OCI-LY7 (cell line): ENCODE results near the gene FOXL3. TPM values are rescaled to one million over a fixed set of nuclear protein-coding genes. Genes with fewer than 3 reads are reported as not detected.

ENCODE experiments used
- BruUV-seq: library from RNA; stranded (reverse); fragments of 400-500 nt; replicated peaks from 2 replicates; lab custom pipeline; 2021; lab: Mats Ljungman, UMichigan
- CTCF ChIA-PET: fragments of 300-600 bp; sonication (Branson Sonifier 250); formaldehyde crosslinking; loops from one replicate; lab custom pipeline; 2022; ENCODE audit warnings: antibody characterized with exemption; ENCODE audit not compliant: unreplicated experiment; lab: Charles Lee
- POLR2A ChIA-PET: fragments of 300-600 bp; sonication (Branson Sonifier 250); formaldehyde crosslinking; loops from one replicate; lab custom pipeline; 2022; ENCODE audit warnings: antibody characterized with exemption; lab: Charles Lee
- DNase-seq: peaks from one replicate; pipeline ENCODE4 v3.0.0-alpha.2; 2015; ENCODE audit warnings: low spot score
- H2AFZ ChIP-seq: fragments of 200-600 bp; sonication (generic), shearing (Covaris generic); 2 replicates; pipeline ENCODE4 v1.6.1; 2014; ENCODE audit warnings: mild to moderate bottlenecking, antibody characterized with exemption, low read length, moderate library complexity
- H3K27ac ChIP-seq: fragments of 200-600 bp; sonication (generic); 2 replicates; pipeline ENCODE4 v1.5.1; 2014; ENCODE audit warnings: mixed run types, low read depth, mild to moderate bottlenecking, moderate library complexity, low read length, inconsistent platforms; ENCODE audit not compliant: poor library complexity, severe bottlenecking
- H3K36me3 ChIP-seq: fragments of 200-600 bp; sonication (generic); 2 replicates; pipeline ENCODE4 v1.6.1; 2014; ENCODE audit warnings: mild to moderate bottlenecking, antibody characterized with exemption, low read length, moderate library complexity, mixed read lengths; ENCODE audit not compliant: insufficient read depth
- H3K4me1 ChIP-seq: fragments of 200-600 bp; sonication (generic); 2 replicates; pipeline ENCODE4 v1.5.1; 2014; ENCODE audit warnings: mild to moderate bottlenecking, low read length; ENCODE audit not compliant: insufficient read depth, poor library complexity, severe bottlenecking
- H3K4me2 ChIP-seq: fragments of 200-600 bp; sonication (generic); 2 replicates; pipeline ENCODE4 v1.6.1; 2014; ENCODE audit warnings: mild to moderate bottlenecking, low read length
- H3K4me3 ChIP-seq: fragments of 200-600 bp; sonication (generic); 2 replicates; pipeline ENCODE4 v1.5.1; 2014; ENCODE audit warnings: mild to moderate bottlenecking, low read depth, low read length; ENCODE audit not compliant: poor library complexity, severe bottlenecking
- H3K79me2 ChIP-seq: fragments of 200-600 bp; sonication (generic); 2 replicates; pipeline ENCODE4 v1.6.1; 2016; ENCODE audit warnings: low read depth, mild to moderate bottlenecking, low read length, moderate library complexity, mixed read lengths; ENCODE audit not compliant: insufficient read depth
- H3K9me2 ChIP-seq: fragments of 200-600 bp; sonication (generic); 2 replicates; pipeline ENCODE4 v1.6.1; 2016; ENCODE audit warnings: mild to moderate bottlenecking, low read length, mixed read lengths; ENCODE audit not compliant: insufficient read depth
- H3K9me3 ChIP-seq: fragments of 200-600 bp; sonication (generic); 2 replicates; pipeline ENCODE4 v1.6.1; 2014; ENCODE audit warnings: mild to moderate bottlenecking, mixed run types, low read length, mixed read lengths
- H4K20me1 ChIP-seq: fragments of 200-600 bp; sonication (generic); 2 replicates; pipeline ENCODE4 v1.6.1; 2014; ENCODE audit warnings: mild to moderate bottlenecking, antibody characterized with exemption, low read length, moderate library complexity, mixed read lengths; ENCODE audit not compliant: insufficient read depth
- CTCF ChIP-seq: fragments of 200-600 bp; sonication (generic); conservative IDR thresholded peaks from 2 replicates; pipeline ENCODE4 v1.5.1; 2014; ENCODE audit warnings: mild to moderate bottlenecking, antibody characterized with exemption, low read length, moderate library complexity, mixed read lengths
- EZH2phosphoT487 ChIP-seq: fragments of 200-600 bp; sonication (generic); IDR thresholded peaks from 2 replicates; pipeline ENCODE4 v1.6.1; 2018; ENCODE audit warnings: low read depth, borderline replicate concordance, mild to moderate bottlenecking, mixed run types, antibody characterized with exemption, low read length, moderate library complexity, mixed read lengths
- intact Hi-C: fragments of 100-400 bp; cut with micrococcal nuclease; formaldehyde crosslinking; loops from one replicate; pipeline ENCODE4 v1.10.0; 2022; ENCODE audit not compliant: unreplicated experiment
- total RNA-seq, 2 experiments: library from RNA; depleted of rRNA in 1 of 2; stranded (reverse); fragments of >200 nt in 1 of 2; shearing (Covaris generic) in 1 of 2; gene quantifications; 2 replicates each; pipeline ENCODE4 v1.2.3, GENCODE V29; 2014 to 2022

FOXL3 gene
- total RNA-seq, 2 experiments from 2014 or later = not detected

GRCh38 chr7:325811-326210 is 35.8 kb downstream of the FOXL3 start:
- ChIA-PET CTCF (no interaction called here), POLR2A (no interaction called here)
- no peaks in the 10 kb centered on the region for H3K9me2 ChIP-seq
- no peak overlapping the region for H3K4me3 ChIP-seq
- intact Hi-C loops = no loop called here
- DNase-seq = no peak
- H3K36me3 ChIP-seq = no peaks in the 10 kb centered on the region
- no peak overlapping the region for H3K4me2 ChIP-seq
- TF ChIP-seq EZH2phosphoT487 (no peak), CTCF (no peak)
- BruUV-seq = no TSS peak
- H4K20me1 ChIP-seq = no peaks in the 10 kb centered on the region
- no peaks in the 10 kb centered on the region for H3K79me2 ChIP-seq
- H2AFZ ChIP-seq = no peak overlapping the region
- no peaks in the 10 kb centered on the region for H3K9me3 ChIP-seq
- H3K27ac ChIP-seq = no peak overlapping the region
- H3K4me1 ChIP-seq = no peaks in the 10 kb centered on the region

- intact Hi-C loops = no loop called here
- no TSS peak for BruUV-seq
- Histone ChIP-seq H3K4me1 (no peaks in the 10 kb centered on the region), H4K20me1 (no peaks in the 10 kb centered on the region), H3K9me2 (no peaks in the 10 kb centered on the region), H3K36me3 (no peaks in the 10 kb centered on the region), H3K9me3 (no peaks in the 10 kb centered on the region), H2AFZ (no peak overlapping the region), H3K4me2 (no peak overlapping the region), H3K4me3 (no peak overlapping the region), H3K79me2 (no peaks in the 10 kb centered on the region), H3K27ac (no peak overlapping the region)
- CTCF ChIA-PET = no interaction called here
- no peak for DNase-seq
- TF ChIP-seq EZH2phosphoT487 (no peak), CTCF (no peak)
- POLR2A ChIA-PET = no interaction called here
These were observed 36.3 kb downstream of the FOXL3 start for GRCh38 chr7:326273-326672.

GRCh38 chr7:326809-327232 is 36.9 kb downstream of the FOXL3 start:
- ChIA-PET POLR2A (no interaction called here), CTCF (no interaction called here)
- H4K20me1 ChIP-seq = no peaks in the 10 kb centered on the region
- intact Hi-C loops = no loop called here
- H3K9me2 ChIP-seq = no peaks in the 10 kb centered on the region
- no peaks in the 10 kb centered on the region for H3K4me1 ChIP-seq
- H3K4me2 ChIP-seq = no peak overlapping the region
- no peak overlapping the region for H3K4me3 ChIP-seq
- no peaks in the 10 kb centered on the region for H3K79me2 ChIP-seq
- H3K36me3 ChIP-seq = no peaks in the 10 kb centered on the region
- no peak for TF ChIP-seq EZH2phosphoT487
- TF ChIP-seq CTCF = no peak
- no TSS peak for BruUV-seq
- H2AFZ ChIP-seq = no peak overlapping the region
- DNase-seq = no peak
- H3K9me3 ChIP-seq = no peaks in the 10 kb centered on the region
- no peak overlapping the region for H3K27ac ChIP-seq
